T-helper 17 cell (primary cell): ENCODE measurements around the gene C1QTNF1. TPM values are rescaled to one million over a fixed set of nuclear protein-coding genes. Genes with fewer than 3 reads are reported as not detected.
A peak's percentile ranks its signal among the peaks of the same experiment; 100 is the strongest.

Experiments used
- ATAC-seq: fragments of 150-1000 bp; cut with Tn5 transposase; 2 replicates; pipeline ENCODE4 v1.10.0; 2021; ENCODE audit warnings: mild to moderate bottlenecking, moderate library complexity
- DNase-seq, 3 donors: peaks; one replicate each; pipeline versions ENCODE4 v3.0.0 to v3.0.0-alpha.2; 2020 to 2021
- H3K9me3 ChIP-seq: one replicate; pipeline ENCODE4 v1.7.0; 2013; ENCODE audit warnings: low read length, mild to moderate bottlenecking; ENCODE audit not compliant: control insufficient read depth, poor library complexity, severe bottlenecking
- H3K27ac Mint-ChIP-seq: one replicate; pipeline ENCODE4 v1.8.0; 2022; ENCODE audit warnings: mild to moderate bottlenecking, moderate library complexity, mixed read lengths
- H3K27me3 Mint-ChIP-seq: one replicate; pipeline ENCODE4 v1.8.0; 2022; ENCODE audit warnings: mixed read lengths
- H3K36me3 Mint-ChIP-seq: one replicate; pipeline ENCODE4 v1.8.0; 2022; ENCODE audit warnings: low read depth, mixed read lengths
- H3K4me1 Mint-ChIP-seq: one replicate; pipeline ENCODE4 v1.8.0; 2022; ENCODE audit warnings: mild to moderate bottlenecking, mixed read lengths
- H3K4me3 Mint-ChIP-seq: one replicate; pipeline ENCODE4 v1.8.0; 2022; ENCODE audit warnings: mild to moderate bottlenecking, moderate library complexity, mixed read lengths
- total RNA-seq, 4 donors: library from RNA in 2 of 4; stranded (reverse) in 2 of 4; gene quantifications; one replicate each; pipeline ENCODE4 v1.2.3 and lab custom pipeline; 2022 to 2026

The C1QTNF1 gene
- total RNA-seq, 2 donors from 2014 or later: 0.13 TPM; not detected in 1

DNA sequence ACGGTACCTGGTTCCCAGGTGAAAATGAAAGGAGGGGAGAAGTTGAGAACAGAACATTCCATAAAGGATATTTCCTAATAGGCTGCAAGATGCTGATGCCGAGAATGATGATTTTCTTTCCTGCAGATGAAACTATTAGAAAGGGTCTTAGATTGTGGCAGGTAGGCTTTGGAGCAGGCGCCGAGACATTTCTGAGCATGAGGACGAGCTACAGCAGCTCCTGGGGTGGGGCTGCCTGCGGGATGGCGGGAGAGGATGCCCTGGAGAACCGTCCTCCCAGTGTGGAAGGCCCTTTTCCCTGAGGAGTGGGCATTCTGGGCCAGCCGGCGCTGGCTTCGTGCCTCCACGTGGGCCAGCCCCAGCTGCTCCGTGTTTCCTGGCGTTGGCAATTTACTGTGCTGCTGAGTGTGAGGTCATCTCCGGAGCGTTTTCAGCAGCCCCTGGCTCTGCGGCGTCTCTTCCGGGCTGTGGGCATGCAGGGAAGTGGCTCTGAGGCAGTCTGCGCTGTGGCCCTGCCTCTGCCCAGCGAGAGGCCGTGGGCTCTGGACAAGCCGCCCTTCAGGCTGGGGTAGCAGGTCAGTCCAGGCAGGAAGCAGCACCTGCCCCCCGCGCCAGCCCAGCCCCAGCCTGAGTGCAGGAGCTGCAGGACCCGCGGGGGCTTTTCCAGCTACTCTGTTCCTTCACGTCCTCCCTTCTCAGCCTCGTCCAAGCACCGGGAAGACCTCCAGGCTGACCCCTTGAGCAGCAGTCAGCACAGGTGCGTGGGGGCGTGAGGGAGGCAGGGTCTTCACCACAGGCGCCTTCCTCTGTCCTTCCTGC is 62.8 kb downstream of the C1QTNF1 start:
- ATAC-seq (no peak), DNase-seq (no peak)
- Mint-ChIP-seq H3K4me3 (no peak overlapping the region), H3K27me3 (peaks cover 3% of the 10 kb centered on the region), H3K27ac (no peak overlapping the region), H3K4me1 (peaks cover 3% of the 10 kb centered on the region), H3K36me3 (peaks cover under 1% of the 10 kb centered on the region)
- H3K9me3 ChIP-seq: no peaks in the 10 kb centered on the region

DNA sequence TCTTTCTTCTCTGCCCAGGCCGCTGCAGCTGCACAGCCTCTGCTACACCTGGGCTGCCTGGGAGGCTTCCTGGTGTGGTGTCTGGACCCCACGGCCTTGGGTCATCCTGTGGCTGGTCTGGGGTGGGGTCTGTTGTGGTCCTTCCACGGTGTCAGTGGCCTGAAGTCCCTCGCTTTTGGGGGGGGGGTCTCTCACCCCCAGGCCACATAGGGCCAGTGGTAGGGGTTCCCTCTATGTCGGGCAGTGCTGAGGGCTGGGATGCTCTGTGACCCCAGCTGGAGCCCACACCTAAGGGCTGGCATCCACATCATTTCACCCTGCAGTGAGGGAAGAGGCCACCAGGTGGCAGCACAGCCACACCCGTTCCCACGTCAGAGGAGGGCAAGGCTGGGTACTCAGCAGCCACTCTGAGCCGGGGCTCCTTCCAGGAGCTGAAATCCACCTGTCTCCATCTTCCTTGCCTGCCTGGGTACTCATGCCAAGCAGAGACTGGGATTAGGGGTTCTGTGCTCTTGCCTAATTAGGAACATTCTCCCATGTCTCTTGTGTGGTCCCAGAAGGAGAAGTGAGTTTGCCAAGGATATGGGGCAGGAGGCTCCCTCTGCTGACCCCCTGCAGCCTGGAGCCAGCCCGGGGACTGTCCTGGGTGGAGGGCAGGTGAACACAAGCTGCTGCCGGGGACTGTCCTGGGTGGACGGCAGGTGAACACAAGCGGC is 63.6 kb downstream of the C1QTNF1 start:
- no peaks in the 10 kb centered on the region for H3K9me3 ChIP-seq
- Mint-ChIP-seq H3K27me3 (peaks cover 10% of the 10 kb centered on the region), H3K27ac (no peak overlapping the region), H3K4me1 (peaks cover 5% of the 10 kb centered on the region), H3K36me3 (no peaks in the 10 kb centered on the region), H3K4me3 (no peak overlapping the region)
- DNase-seq (peak; percentile 55 to 76 (median 58)), ATAC-seq (peak; percentile 87)

- H3K36me3 Mint-ChIP-seq: no peaks in the 10 kb centered on the region
- no peak for DNase-seq
- H3K27ac Mint-ChIP-seq: no peak overlapping the region
- ATAC-seq: no peak
- H3K4me1 Mint-ChIP-seq: peaks cover 5% of the 10 kb centered on the region
- H3K4me3 Mint-ChIP-seq: no peak overlapping the region
- H3K27me3 Mint-ChIP-seq: peaks cover 19% of the 10 kb centered on the region
- H3K9me3 ChIP-seq: no peaks in the 10 kb centered on the region
These were observed 64.5 kb downstream of the C1QTNF1 start for GRCh38 chr17:79088247-79088996.

- no peak overlapping the region for H3K27ac Mint-ChIP-seq
- peaks cover 24% of the 10 kb centered on the region for H3K27me3 Mint-ChIP-seq
- no peaks in the 10 kb centered on the region for H3K36me3 Mint-ChIP-seq
- DNase-seq (no peak), ATAC-seq (no peak)
- H3K4me3 Mint-ChIP-seq: no peak overlapping the region
- peaks cover 5% of the 10 kb centered on the region for H3K4me1 Mint-ChIP-seq
- H3K9me3 ChIP-seq: no peaks in the 10 kb centered on the region
These were observed 65.0 kb downstream of the C1QTNF1 start for GRCh38 chr17:79088997-79089328.

DNA sequence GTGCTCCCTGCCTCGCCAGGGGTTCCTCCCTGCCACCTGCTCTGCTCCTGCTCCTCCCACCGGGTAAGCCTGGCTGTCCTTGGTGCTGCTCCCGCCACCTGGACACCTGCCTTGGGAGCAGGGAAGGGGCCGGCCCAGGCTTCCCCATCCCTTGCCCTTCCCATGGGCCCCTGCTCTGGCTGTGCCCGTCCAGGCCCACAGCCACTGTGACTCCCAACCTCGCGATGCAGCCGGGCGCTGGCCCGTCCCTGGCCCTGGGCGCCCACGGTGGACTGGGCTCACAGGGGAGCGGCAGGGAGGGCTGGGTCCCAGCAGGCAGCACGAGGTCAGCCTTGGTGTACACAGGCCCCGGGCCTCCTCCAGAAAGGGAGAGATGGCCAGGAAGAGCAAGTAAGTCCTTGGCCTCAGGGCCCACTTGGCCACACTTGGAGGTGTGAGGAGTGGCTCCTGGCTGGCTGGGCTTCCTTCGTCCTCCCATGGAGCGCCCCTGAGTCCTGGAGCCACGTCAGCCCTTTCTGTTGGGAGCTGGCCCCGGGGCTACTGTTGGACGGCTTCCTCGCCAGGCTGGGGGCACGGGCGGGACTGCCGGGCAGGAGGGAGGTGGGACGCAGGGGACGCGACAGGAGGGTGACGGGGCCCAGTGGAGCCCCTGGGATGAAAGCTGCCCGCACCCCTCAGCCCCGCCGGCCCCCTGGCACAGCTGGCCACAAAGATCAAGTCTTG is 65.9 kb downstream of the C1QTNF1 start:
- ATAC-seq (no peak), DNase-seq (no peak)
- H3K9me3 ChIP-seq: no peaks in the 10 kb centered on the region
- Mint-ChIP-seq H3K36me3 (no peaks in the 10 kb centered on the region), H3K27me3 (peaks cover 26% of the 10 kb centered on the region), H3K4me3 (no peak overlapping the region), H3K4me1 (peaks cover 5% of the 10 kb centered on the region), H3K27ac (no peak overlapping the region)

DNA sequence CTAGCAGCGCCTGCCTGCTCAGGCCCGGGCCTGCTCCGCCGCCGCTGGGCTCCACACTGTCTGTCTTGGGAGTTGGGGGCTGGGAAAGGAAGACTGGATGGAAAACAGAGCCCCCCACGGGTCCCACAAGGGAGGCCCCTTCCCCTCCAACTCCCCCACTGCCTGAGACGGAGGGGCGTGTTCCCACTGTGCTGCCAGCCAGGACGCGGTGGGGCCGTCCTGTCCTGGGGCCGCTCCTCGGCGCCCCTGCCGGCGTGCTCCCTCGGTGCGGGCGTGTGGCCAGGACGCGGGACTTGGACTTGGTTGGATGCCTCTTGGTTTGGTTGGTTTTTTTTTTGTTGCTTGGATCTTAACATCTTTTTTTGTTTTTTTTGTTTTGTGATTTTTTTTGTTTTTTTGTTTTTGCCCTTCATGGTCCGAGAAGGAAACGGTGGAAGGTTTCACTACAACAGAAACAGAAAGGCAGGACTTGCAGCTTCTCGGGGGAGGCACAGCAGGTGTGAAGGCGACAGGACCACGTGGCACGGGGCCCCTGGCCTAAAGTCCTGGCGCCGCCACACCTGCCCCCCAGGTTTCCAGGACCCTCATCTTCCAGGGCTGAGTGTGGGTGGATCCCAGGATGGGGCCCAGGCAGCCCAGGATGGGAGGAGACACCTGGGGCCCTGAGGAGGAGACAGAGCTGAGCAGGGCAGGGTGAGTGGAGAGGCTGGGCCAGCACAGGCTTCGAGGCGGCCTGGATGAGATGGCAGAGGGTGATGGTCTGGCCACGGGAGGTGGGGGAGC is 66.7 kb downstream of the C1QTNF1 start:
- Mint-ChIP-seq H3K27me3 (peaks cover 34% of the 10 kb centered on the region), H3K4me3 (no peak overlapping the region), H3K27ac (no peak overlapping the region), H3K4me1 (peaks cover 5% of the 10 kb centered on the region), H3K36me3 (no peaks in the 10 kb centered on the region)
- DNase-seq: no peak
- no peaks in the 10 kb centered on the region for H3K9me3 ChIP-seq
- no peak for ATAC-seq

- Mint-ChIP-seq H3K36me3 (no peaks in the 10 kb centered on the region), H3K4me1 (peaks cover 5% of the 10 kb centered on the region), H3K27ac (peak overlapping the region; percentile 63), H3K4me3 (no peak overlapping the region), H3K27me3 (peaks cover 38% of the 10 kb centered on the region)
- DNase-seq (no peak), ATAC-seq (no peak)
- H3K9me3 ChIP-seq: no peaks in the 10 kb centered on the region
These were observed 67.3 kb downstream of the C1QTNF1 start for GRCh38 chr17:79091226-79091670.

- no peaks in the 10 kb centered on the region for H3K9me3 ChIP-seq
- ATAC-seq (no peak), DNase-seq (no peak)
- no peaks in the 10 kb centered on the region for H3K36me3 Mint-ChIP-seq
- peaks cover 5% of the 10 kb centered on the region for H3K4me1 Mint-ChIP-seq
- peak overlapping the region; percentile 63 for H3K27ac Mint-ChIP-seq
- H3K27me3 Mint-ChIP-seq: peaks cover 42% of the 10 kb centered on the region
- H3K4me3 Mint-ChIP-seq: no peak overlapping the region
These were observed 68.6 kb downstream of the C1QTNF1 start for GRCh38 chr17:79092567-79092966.

GRCh38 chr17:79093270-79093669 is 69.3 kb downstream of the C1QTNF1 start:
- DNase-seq (no peak), ATAC-seq (no peak)
- peaks cover 49% of the 10 kb centered on the region for H3K27me3 Mint-ChIP-seq
- no peaks in the 10 kb centered on the region for H3K9me3 ChIP-seq
- peaks cover 2% of the 10 kb centered on the region for H3K36me3 Mint-ChIP-seq
- peak overlapping the region; percentile 4 for H3K27ac Mint-ChIP-seq
- H3K4me1 Mint-ChIP-seq: peaks cover 11% of the 10 kb centered on the region
- no peak overlapping the region for H3K4me3 Mint-ChIP-seq

DNA sequence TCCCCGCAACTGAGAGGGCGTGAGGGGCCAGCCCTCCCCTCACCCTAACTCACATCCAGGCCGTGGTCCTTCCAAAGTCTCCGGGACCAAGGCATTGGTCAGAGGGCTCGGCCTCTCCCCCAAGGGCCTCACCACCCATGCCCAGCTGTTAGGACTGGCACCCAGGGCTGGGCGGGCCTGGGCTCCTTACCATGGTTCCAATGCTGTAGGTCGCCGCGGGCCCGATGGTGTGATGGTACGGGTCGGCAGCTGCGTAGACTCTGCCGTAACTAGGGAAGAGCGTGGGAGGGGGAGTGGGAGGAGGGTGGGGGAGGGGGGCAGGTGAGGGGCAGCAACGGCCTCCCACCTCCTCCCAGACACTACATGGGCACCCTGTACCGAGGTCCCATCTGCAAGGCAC is 70.3 kb downstream of the C1QTNF1 start:
- peaks cover 2% of the 10 kb centered on the region for H3K36me3 Mint-ChIP-seq
- ATAC-seq: no peak
- peaks cover 11% of the 10 kb centered on the region for H3K4me1 Mint-ChIP-seq
- no peaks in the 10 kb centered on the region for H3K9me3 ChIP-seq
- H3K27me3 Mint-ChIP-seq: peaks cover 56% of the 10 kb centered on the region
- no peak overlapping the region for H3K27ac Mint-ChIP-seq
- no peak overlapping the region for H3K4me3 Mint-ChIP-seq
- no peak for DNase-seq

DNA sequence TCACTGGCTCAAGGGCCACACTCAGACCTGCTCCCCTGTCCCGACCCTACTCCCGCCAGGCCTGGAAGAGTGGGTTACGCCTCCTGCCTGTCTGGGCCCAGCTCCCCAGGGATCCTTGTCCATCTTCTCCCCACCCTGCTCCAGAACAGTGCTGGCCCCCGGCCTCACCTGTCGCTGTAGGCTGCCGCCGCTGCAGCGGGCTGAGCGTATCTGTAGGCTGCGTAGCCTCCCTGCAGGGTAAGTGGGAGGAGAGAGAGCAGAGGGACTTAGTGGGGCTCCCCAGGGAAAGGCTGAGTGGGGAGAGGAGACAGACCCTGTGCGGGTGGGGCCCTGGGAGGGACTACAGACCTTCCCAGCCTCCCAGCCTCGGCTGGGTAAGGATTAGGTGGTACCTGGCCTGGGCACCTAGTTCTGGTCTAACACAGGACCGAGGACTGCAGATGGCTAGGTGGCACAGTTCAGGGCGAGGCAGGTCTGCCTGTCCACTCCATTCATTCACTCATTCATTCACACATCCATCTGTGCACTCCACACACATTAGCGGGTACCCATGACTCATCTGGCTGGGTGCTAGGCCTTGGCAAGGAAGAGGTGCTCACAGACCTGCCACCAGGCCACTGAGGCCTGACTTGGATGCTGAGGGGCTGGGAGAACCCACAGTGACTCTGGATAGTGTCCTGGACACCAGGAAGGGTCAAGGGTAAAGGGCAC is 71.5 kb downstream of the C1QTNF1 start:
- ATAC-seq: no peak
- Mint-ChIP-seq H3K36me3 (peaks cover 2% of the 10 kb centered on the region), H3K4me3 (no peak overlapping the region), H3K27ac (no peak overlapping the region), H3K27me3 (peaks cover 66% of the 10 kb centered on the region), H3K4me1 (peaks cover 11% of the 10 kb centered on the region)
- DNase-seq: no peak
- H3K9me3 ChIP-seq: no peaks in the 10 kb centered on the region

- Mint-ChIP-seq H3K4me1 (peaks cover 9% of the 10 kb centered on the region), H3K27me3 (peaks cover 71% of the 10 kb centered on the region)
These were observed 72.5 kb downstream of the C1QTNF1 start for GRCh38 chr17:79096477-79096876.

More at GRCh38 chr17:79096477-79096876, 72.5 kb downstream of the C1QTNF1 start:
- no peak overlapping the region for H3K27ac Mint-ChIP-seq
- H3K9me3 ChIP-seq: no peaks in the 10 kb centered on the region
- DNase-seq (no peak), ATAC-seq (no peak)
- H3K4me3 Mint-ChIP-seq: no peak overlapping the region
- peaks cover 2% of the 10 kb centered on the region for H3K36me3 Mint-ChIP-seq
